SIG-M5 treated with dmso at 0.1 percent for 504 hours (cell line): ENCODE measurements around the gene IRF8.
"Not testable (repeated sequence)": the region's sequence is repeated elsewhere in the genome, so short reads cannot be mapped to it uniquely, and the experiment has no call there.

Experiments
- DNase-seq: peaks from one replicate; lab custom pipeline; 2025; ENCODE audit not compliant: unreplicated experiment; lab: John Stamatoyannopoulos, UW

The IRF8 gene

DNA sequence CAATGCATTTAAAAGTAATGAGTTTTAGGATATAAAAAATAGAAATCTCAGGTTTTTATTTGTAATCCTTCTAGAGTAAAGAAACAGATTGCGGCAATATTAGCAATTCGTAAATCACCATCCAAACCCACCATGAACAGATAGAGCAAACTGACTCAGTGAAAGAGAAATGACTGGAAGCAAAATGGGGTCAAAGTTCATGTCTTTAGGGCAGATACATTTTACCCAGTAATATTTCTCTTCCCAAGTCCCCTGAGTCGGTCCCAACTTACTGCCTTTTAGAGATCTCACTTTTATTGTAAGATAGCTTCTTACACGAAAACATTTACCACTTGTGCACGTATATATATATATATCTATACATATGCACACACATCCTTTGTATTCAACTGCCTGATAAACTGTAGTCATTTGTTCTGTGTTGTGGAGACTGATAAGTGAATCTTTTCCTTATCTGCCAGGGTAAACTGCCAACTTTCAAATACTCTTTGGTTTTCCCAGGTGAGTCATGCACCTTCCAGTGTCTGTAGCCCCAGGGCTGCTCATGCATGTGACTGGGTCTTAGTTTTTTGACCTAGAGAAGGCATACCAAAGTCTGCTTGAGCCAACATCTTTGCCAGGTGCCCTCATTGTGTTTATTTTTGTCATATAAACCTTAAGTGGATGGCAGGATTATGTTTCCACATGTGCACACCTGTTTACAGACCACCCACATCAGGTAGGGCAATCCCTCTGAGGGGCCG, 7.8 kb upstream of the IRF8 start:
- peak; percentile 47 for DNase-seq

GRCh38 chr16:85891776-85892166, 7.2 kb upstream of the IRF8 start:
- DNase-seq, result no peak

GRCh38 chr16:85892760-85893159, 6.2 kb upstream of the IRF8 start:
- DNase-seq, result no peak

DNA sequence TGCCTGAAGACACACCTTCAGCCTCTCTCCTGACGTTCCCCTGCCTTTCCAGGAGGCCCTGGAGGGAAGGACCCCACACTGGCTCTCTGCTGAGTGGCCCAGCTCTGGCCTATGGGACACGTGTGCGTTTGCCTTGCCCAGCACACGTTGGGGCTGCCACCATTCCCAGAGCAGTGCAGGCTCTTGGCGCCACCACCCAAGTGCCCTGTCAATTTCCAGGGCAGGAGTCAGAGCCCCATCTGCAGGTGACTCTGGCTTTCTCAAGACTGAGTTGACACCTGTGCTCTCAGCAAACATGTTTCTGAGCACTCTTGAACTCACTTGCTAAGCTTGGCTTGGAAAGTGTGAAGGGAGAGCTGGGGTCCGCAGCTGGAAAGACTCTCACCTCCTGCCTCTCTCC, 4.7 kb upstream of the IRF8 start:
- DNase-seq, result no peak

DNA sequence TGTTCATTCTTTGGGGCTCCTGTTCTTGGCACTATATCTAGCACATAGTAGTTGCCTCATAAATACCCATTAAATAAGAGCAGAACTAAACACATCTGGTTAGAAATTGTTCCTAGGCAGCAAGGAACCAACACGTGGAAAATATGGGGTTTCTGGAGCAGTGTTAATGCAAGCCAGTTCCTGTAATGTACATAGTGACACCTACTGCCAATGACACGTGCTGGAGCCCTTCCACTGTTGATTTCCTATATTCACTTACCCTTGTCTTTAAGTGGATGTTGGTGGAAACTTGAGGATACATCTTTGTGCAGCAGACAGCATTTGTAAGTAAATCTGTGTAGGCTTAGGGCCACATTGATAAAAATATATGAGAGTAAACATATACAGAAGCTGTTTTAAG, 1.6 kb upstream of the IRF8 start:
- DNase-seq, result peak; percentile 74

- no peak for DNase-seq
Observed at GRCh38 chr16:85899444-85899843, 482 bp downstream of the IRF8 start.

GRCh38 chr16:85900027-85900792, 1.2 kb downstream of the IRF8 start:
- DNase-seq, result peak; percentile 36

- no peak for DNase-seq
Observed at GRCh38 chr16:85901110-85901509, 2.1 kb downstream of the IRF8 start.

DNA sequence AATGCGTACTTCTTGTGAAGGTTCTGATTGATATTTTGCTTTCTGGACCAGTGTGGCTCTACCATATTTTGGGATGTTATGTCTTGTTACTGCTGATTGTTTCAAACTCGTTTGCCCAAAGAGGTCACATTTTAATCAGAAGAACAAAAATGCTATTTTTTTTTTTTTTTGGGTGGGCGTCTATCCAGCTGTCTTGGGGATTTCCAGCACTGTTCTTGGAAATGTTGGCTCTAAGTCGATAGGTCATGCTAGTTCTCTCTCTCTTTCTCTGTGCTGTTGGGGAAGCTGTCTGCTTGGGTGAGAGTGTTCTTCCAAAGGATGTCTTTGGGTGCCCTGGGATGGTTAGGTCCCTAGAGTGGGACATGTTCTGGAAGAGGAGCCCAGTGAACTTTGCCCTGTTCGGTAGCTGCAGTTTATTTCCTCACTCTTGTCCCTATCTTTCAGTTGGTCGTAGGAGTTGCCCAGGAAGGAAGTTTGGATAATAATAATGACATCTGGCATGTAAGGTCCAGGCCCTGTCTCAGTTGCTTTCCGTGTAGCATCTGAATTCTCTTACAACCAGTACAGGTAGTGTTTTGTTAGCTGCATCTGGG, 2.9 kb downstream of the IRF8 start:
- DNase-seq, result no peak

GRCh38 chr16:85902366-85903155, 3.6 kb downstream of the IRF8 start:
- peak; percentile 41 for DNase-seq

DNA sequence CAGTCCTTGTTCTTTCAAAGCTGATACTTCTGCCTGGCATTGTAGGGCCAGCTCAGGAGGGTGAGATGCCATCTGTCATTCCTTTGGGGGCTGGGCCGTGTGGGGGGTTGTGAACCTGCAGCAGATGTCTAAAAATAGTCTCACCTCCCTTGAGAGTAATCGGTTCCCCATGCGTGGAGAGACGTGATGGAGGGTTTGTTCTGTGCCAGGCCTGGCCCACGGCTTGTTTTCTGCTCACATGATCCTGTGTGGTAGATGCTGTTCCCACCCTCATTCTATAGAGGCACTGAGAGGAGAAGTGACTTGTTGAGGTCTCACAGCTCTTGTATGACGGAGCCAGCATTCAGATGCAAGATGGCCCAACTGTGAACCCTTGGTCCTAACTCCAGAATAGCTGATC, 4.6 kb downstream of the IRF8 start:
- DNase-seq, result no peak

GRCh38 chr16:85905110-85906095, 6.4 kb downstream of the IRF8 start:
- DNase-seq, result peak; percentile 47

GRCh38 chr16:85906349-85906748, 7.4 kb downstream of the IRF8 start:
- DNase-seq, result no peak

DNA sequence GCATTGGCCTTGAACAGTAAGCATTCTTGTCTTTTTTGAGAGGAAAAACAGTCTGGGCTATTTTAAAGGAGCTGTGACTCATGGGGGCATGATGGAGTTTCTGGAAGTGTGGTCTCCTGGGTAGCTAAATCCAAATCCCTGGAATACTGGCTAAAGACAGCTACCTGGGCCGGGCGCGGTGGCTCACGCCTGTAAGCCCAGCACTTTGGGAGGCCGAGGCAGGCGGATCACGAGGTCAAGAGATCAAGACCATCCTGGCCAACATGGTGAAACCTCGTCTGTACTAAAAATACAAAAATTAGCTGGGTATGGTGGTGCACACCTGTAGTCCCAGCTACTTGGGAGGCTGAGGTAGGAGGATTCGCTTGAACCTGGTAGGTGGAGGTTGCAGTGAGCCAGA, 8.3 kb downstream of the IRF8 start:
- DNase-seq, result not testable (repeated sequence)

DNA sequence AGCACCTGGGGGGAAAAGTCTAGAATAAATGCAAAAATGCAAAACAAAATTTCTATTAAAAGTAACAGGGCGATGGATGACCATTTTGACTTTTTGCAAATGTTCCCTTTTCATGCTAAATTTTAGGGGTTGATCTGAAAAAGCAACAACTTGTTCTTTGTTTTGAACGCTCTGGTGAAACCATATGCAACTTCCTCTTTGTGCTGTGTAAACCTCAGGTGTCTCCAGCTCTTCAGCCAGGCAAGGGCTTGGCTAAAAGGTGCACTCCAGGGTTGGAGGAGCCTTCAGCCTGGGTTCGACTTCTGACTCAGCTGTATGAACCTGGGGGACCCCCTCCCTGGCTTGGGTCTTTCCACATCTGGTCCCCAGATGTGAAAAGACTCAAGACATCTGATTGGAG, 9.5 kb downstream of the IRF8 start:
- no peak for DNase-seq

- DNase-seq, result no peak
Observed at GRCh38 chr16:85908889-85909589, 10.1 kb downstream of the IRF8 start.

- no peak for DNase-seq
Observed at GRCh38 chr16:85909932-85910853, 11.2 kb downstream of the IRF8 start.

DNA sequence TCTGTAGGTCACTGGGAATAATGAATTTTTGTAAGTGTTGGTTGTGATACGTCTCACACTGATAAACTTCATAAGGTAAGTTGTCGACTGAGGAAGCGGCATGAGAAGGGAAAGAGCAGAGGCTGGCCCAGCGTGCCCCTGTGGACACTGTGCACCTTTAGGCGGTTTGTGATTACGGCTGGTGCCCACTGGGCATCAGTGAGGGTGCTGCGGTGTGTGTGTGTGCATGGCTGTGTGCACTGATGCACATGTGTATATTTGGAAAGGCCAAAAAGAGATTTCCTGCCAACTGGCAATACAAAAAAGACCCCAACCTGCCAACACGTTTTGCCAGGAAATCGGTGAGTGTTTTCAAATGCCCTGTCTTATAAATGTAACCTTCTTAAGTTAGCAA, 11.9 kb downstream of the IRF8 start:
- no peak for DNase-seq
